HG03103 (cell line): ENCODE data around the gene ADCY1.

Source experiments
- ATAC-seq: cut with Tn5 transposase; IDR thresholded peaks from one replicate; pipeline ENCODE4 v1.9.1; 2021; ENCODE audit warnings: low read depth; ENCODE audit not compliant: unreplicated experiment

Gene ADCY1

GRCh38 chr7:45623157-45623556 lies 49.0 kb downstream of the ADCY1 start:
- no peak for ATAC-seq

- ATAC-seq, result no peak
Measured at GRCh38 chr7:45623740-45624391, 49.7 kb downstream of the ADCY1 start.

DNA sequence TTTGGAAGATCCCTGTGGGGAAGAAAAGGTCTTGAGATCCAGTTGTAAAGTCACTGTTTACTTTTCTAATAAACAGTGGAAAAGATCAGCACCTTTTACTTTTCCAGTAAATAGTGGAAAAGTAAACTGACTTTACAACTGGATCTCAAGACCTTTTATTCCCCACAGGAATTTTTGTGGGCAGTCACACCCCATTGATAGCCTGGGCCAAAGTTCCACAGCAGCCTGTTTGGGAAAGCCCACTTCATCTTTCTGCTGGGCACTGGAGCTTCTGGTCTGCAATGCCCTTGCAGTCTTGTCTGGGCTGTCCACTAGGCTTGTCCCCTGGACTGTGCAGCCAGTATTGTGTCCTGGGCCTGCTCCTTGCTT lies 50.2 kb downstream of the ADCY1 start:
- ATAC-seq, result no peak

DNA sequence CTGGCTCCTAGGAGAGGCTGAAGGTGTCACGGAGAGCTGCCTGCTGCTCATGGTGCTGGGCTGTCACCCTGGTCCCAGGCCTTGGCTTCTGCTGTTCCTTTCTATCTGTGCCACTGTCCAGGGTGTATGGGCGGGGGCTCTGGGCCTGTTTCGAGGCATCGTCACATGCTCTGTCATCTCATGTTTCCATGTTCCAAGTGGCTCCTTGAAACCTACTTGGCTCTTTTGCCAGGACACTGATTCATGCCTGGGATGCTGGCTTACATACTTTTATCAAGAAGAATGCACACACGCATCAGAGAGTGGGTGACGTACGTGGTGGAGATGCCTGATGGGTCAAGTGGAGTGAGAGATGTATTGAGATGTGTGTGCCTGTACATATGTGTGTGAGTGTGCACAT lies 50.9 kb downstream of the ADCY1 start:
- ATAC-seq, result no peak

DNA sequence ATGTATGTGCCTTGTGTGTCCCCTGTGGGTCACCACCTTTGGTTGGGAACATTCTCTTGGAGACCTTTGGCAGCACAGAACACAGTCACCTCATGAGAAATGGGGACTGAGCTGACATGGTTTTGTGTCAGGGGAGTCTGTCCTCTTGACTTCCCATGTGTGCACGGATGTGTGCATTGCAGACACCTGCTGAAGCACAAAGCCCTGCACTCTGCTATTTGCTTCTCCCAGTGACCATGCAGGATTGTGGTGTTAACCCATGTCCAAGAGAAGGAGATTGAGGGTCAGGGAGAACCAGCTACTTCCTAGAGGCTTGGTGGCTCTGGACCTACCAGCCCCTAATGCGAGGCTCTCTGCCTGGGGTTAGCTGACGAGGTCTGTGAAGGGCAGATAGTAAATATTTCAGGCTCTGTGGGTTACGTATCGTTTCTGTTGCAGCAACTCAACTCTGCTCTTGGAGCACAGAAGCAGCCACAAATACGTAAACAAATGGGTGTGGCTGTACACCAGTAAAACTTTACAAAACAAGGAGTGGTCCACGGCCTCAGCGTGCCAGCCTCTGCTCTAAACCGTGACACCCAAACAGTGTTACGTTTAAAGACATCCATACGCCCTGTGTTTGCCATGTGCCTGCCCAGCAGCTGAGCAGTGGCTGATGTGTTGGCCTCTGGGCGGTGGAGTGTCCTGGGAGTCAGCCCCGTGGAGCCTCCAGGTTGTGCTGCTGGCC lies 51.7 kb downstream of the ADCY1 start:
- ATAC-seq, result no peak

DNA sequence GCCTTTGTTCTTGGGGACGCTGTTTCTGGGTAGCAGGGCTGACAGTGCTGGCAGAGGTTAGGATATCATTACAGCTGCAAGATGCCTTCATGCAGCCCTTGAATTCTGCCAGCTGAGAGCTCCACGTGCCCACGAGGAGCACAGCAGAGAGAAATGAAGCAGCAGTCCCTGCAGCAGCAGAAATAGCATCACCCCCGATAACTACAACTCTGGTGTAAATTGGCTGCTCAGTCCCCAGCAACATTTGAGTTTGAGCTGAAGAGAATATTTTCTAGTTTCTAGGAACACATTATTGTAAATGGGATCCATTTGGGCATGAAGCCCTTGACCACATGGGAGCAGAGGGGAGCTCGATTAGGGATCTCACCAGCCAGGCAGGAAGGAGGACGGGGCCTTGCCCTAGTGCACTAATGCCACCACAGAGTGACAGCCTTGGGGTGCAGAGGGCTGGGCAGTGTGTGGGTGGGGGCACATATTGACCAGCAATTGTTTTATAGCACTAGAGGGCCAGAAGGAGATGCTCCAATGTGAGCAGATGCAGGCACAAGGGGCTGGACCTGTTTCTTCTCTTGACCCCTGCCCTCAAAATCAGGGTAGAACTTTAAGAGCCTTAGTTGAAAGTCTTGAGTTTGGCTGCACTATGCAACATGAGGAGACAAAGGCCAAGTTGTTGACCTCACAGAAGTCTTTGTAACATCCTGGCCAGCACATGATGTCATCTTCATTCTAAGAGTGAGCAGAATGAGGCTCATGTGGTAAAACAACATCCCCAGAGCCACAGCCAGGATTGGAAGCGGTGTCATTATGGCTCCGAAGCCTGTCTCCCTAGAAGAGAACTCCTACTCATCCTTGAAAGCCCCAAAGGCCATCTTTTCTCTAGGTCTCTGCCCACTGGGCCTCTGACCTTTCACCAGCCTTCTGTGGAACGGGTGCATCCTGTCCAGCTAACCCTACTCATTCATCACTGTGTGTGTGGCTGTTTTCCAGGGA lies 52.6 kb downstream of the ADCY1 start:
- ATAC-seq, result no peak

- ATAC-seq, result no peak
Measured at GRCh38 chr7:45627691-45628456, 53.7 kb downstream of the ADCY1 start.

DNA sequence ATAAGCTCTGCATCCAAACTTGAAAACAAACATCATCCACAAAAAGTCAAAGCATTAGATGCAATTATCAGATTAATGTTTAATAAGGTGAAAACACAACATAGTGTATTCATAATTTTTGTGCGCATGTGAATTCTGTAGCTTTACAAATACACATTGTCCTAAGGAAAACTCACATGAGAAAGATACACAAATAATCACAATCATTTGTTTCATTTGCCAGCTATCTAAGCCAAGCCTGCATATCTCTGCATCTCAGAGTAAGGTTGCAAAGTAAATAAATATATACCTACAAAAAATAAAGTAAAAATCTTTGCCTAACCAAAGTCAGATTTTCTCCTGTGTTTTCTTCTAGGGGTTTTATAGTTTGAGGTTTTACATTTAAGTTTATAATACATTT lies 57.4 kb downstream of the ADCY1 start:
- no peak for ATAC-seq

GRCh38 chr7:45636733-45637132 lies 62.6 kb downstream of the ADCY1 start:
- ATAC-seq, result no peak

- no peak for ATAC-seq
Measured at GRCh38 chr7:45638916-45639315, 64.7 kb downstream of the ADCY1 start.

DNA sequence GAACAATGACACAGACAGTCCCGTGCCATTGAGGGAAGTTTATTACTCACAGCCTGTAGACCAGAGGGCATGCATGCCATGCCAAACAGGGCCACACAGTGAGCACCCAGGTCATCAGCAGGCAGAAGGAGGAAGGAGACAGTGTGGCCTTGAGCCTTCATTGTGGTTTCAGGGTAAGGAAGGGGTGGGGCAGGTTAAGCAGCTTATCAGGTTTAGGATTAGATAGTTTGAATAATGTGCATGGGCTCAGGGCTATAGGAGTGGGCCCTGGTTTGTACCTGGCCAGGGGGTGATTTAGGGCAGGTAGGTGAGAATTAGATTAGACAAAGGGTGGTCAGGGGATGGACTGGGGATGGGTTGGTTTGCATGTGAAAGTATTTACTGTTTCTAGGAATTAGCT lies 67.9 kb downstream of the ADCY1 start:
- ATAC-seq, result no peak

DNA sequence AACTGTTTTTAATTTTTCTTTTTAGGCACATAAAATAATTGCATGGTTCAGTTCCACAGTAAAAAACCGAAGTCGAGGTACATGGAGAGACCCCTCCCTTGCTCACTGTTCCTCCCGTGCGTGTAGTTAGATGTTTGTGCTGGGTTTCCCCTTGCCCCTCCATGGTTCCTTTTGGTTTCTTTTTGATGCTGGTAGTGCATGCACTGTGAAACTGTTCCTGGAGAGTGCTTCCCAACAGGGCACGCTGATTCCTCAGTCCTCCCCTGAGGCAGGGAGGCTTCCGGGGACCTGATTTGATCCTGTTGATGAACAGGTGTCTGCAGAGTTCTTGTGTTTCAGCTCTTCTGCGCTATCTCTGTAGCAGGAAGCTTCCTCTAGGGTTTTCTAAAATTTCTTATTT lies 69.5 kb downstream of the ADCY1 start:
- ATAC-seq, result no peak

- ATAC-seq, result no peak
Measured at GRCh38 chr7:45644237-45644636, 70.1 kb downstream of the ADCY1 start.

DNA sequence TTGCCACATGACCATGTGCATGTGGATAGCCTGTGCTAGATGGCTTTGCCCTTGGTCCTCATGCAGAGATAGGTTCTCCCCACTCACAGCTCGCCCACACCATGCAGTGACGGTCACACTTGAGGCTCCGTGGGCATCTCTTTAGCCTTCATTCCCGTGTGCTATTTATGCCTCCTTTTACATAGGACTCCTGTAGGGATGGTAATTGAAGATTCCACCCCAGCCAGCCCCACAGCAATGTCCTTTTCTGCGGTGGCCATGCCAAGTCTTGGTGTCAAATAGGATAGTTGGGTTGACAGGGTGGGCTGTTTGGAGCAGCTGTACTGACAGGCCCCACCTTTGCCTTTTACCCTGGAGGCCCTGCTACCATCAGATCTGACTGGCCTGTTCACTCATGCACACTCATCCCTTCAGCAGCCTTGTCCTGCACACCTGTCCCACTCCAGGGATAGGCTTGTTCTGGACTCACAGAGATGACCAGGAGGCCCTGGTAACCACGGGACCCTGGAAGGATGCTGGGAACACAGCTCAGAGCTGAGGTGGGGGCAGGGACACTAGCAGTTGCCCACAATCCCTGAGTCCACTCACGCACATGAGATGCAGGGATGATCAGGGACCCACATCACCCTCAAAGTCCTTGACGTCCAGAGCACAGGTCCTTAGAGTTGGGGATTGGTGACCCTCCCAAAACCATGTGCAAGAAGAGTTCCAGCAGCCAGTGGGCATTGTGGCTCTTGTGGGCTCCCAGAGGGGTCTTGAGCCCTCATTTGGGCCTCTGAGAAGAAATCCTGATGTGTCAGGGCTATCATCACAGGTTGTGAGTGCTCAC lies 71.2 kb downstream of the ADCY1 start:
- ATAC-seq, result no peak

DNA sequence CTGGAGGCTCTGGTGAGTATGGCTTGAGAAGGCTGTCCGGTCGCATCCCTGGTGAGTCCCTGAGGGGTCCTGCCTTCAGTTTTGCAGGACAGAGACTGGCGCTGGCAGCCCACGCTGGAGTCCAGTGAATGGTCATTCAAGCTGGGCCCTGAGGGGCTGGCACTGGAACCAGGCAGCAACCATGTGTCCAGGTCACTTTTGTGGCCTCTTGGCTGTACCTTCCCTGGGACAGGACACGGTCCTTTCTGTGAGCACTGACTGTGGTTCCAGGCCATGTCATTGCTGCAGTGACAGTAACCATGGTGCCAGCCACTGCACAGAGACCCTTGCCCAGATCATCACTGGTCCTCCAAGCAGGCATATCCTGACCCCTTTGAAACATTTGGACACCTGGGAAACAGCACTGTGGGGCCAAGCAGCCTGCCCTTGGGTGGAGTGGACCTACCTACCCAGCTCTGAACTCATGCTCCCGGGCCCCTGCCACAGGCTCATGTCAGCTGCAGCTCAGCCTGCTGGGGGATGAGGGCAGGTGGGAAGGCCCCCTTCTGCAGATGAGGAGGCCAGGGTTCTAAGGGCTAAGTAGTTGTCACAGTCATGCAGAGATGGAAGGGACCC lies 72.1 kb downstream of the ADCY1 start:
- ATAC-seq, result no peak

DNA sequence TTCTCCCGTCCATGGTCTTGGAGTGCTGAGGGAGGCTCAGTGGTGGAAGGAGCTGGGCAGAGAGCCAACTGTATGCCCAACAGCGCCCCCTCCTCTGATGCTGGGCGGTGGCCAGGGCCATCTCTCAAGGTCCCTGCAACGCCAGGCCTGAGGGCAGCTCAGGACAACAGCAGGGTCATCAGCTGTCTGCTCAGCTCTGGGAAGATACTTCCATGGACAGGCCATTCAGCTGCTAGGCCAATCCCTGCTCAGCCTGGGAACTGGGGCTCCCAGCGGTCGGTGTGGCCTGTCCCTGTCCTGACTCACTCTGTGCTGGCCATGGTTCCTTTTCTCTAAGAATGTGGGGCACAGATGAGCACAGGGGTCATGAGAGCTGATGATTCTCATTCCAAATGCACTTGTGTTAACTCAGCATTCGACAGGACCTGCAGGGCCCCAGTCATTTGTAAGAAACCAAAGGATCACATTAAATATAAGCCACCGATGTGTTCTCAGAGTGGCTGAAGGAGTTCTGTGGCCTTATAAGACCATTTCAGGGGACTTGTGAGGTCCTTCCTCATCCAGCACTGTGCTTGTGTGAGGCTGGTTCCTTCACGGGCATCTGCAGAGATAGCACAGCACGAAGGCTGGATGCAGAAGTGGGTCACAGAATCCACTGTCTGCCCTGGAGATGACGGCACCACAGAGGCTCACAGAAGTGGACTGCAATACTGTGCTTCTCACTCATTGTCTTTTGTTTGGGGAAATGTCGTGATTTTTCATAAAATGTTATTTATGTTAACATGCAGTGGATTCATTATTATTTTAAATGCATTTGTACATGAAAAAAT lies 73.0 kb downstream of the ADCY1 start:
- no peak for ATAC-seq

DNA sequence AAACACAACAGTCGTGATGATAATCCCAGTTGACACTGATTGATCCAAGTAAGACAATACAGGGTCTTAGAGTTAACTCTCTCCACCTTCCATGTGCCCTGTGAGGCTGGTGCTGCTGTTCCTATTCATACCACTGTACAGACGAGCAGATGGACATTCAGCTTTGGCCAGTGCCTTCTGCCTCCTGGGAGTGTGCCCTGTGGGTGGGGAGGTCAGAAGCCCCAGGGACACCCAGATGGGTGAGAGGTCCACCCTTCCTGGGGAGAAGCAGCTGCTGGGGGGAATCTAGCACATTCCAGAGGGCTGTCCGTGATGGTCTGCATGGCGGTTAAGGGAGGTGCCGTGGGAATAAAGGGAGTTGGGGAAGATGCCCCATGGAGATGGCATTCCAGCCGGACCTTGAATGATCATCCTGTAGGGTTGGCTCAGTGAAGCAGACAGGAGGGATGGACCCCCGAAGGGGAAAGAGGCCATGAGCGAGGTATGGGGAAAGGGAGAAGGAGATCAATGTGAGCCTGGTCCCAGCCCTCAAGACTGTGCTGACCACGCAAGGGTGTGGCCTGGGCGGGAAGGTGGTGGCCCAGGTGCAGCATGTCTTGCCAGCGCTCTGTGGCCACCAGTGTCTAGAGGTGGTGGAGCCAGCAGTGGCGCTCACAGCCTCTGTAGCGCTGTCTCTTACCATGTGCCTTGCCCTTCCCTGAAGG lies 74.0 kb downstream of the ADCY1 start:
- no peak for ATAC-seq

DNA sequence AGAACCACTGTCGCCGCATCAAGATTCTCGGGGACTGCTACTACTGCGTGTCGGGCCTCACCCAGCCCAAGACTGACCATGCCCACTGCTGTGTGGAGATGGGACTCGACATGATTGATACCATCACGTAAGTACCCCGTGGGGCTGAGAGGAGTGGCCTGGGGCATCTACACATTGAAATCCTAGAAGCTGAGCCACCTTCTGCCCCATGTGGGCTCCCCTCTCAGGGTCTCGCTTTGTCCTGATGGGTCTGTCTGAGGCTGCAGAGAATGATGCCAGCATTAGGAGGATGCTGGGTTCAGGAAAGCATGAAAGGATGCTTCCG lies 74.5 kb downstream of the ADCY1 start:
- no peak for ATAC-seq
